ENCODE measurements around the gene PBX1.

GRCh38 chr1:164784960-164785359 lies 226.0 kb downstream of the PBX1 start:
- no peak for TF ChIP-seq TEAD1 (CRISPR knock-in tag; IDR thresholded peaks at IDR 0.05)
- TF ChIP-seq, protein P1, sequence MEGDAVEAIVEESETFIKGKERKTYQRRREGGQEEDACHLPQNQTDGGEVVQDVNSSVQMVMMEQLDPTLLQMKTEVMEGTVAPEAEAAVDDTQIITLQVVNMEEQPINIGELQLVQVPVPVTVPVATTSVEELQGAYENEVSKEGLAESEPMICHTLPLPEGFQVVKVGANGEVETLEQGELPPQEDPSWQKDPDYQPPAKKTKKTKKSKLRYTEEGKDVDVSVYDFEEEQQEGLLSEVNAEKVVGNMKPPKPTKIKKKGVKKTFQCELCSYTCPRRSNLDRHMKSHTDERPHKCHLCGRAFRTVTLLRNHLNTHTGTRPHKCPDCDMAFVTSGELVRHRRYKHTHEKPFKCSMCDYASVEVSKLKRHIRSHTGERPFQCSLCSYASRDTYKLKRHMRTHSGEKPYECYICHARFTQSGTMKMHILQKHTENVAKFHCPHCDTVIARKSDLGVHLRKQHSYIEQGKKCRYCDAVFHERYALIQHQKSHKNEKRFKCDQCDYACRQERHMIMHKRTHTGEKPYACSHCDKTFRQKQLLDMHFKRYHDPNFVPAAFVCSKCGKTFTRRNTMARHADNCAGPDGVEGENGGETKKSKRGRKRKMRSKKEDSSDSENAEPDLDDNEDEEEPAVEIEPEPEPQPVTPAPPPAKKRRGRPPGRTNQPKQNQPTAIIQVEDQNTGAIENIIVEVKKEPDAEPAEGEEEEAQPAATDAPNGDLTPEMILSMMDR (IDR thresholded peaks at IDR 0.05) = no peak
- no peak for TF ChIP-seq SP1 (CRISPR knock-in tag; conservative IDR thresholded peaks at IDR 0.05)
- no peak for TF ChIP-seq IRF2 (CRISPR knock-in tag; IDR thresholded peaks at IDR 0.05; ENCODE audit: borderline replicate concordance, low read depth)
- TF ChIP-seq NR3C1 (CRISPR knock-in tag; conservative IDR thresholded peaks at IDR 0.05; ENCODE audit: low read depth) = no peak
